ENCODE data around the gene ZNF132.

The ZNF132 gene

GRCh38 chr19:58428617-58429016 lies 11.3 kb downstream of the ZNF132 start:
- DNase-seq (ENCODE audit: low read depth), result no peak
- TF ChIP-seq CTCF (IDR thresholded peaks at IDR 0.05; ENCODE audit: control insufficient read depth, insufficient read depth, low read depth, low read length, missing control alignments), result no peak
- no peak overlapping the region for H3K4me3 ChIP-seq (ENCODE audit: control insufficient read depth, low read depth, low read length)

GRCh38 chr19:58417071-58417470 lies 22.9 kb downstream of the ZNF132 start:
- no peak overlapping the region for H3K4me3 ChIP-seq (ENCODE audit: control insufficient read depth, low read depth, low read length)
- no peak for DNase-seq (ENCODE audit: low read depth)
- TF ChIP-seq CTCF (IDR thresholded peaks at IDR 0.05; ENCODE audit: control insufficient read depth, insufficient read depth, low read depth, low read length, missing control alignments), result no peak

- DNase-seq (ENCODE audit: low read depth), result no peak
- no peak for TF ChIP-seq CTCF (IDR thresholded peaks at IDR 0.05; ENCODE audit: control insufficient read depth, insufficient read depth, low read depth, low read length, missing control alignments)
- H3K4me3 ChIP-seq (ENCODE audit: control insufficient read depth, low read depth, low read length), result no peak overlapping the region
Observed at GRCh38 chr19:58416604-58417003, 23.3 kb downstream of the ZNF132 start.

GRCh38 chr19:58409010-58409790 lies 30.8 kb downstream of the ZNF132 start:
- TF ChIP-seq CTCF (IDR thresholded peaks at IDR 0.05; ENCODE audit: control insufficient read depth, insufficient read depth, low read depth, low read length, missing control alignments), result no peak
- peak overlapping the region; percentile 84 for H3K4me3 ChIP-seq (ENCODE audit: control insufficient read depth, low read depth, low read length)
- DNase-seq (ENCODE audit: low read depth), result no peak

GRCh38 chr19:58408152-58409009 lies 31.6 kb downstream of the ZNF132 start, which contains the start of gene ZNF584:
Gene ZNF584, plus strand, starts transcription at chr19:58408649. Its CDS starts 499 bp downstream, at chr19:58409148.
- TF ChIP-seq CTCF (IDR thresholded peaks at IDR 0.05; ENCODE audit: control insufficient read depth, insufficient read depth, low read depth, low read length, missing control alignments), result no peak
- H3K4me3 ChIP-seq (ENCODE audit: control insufficient read depth, low read depth, low read length), result peak within 1 kb of the TSS; percentile 84
- peak; percentile 48 for DNase-seq (ENCODE audit: low read depth)

GRCh38 chr19:58407658-58408151 lies 32.2 kb downstream of the ZNF132 start:
- no peak for DNase-seq (ENCODE audit: low read depth)
- H3K4me3 ChIP-seq (ENCODE audit: control insufficient read depth, low read depth, low read length), result peak overlapping the region; percentile 84
- no peak for TF ChIP-seq CTCF (IDR thresholded peaks at IDR 0.05; ENCODE audit: control insufficient read depth, insufficient read depth, low read depth, low read length, missing control alignments)
